Kidney glomerular epithelial cell (primary cell): ENCODE measurements around the gene SSH2.

Experiments
- DNase-seq: peaks from one replicate; lab custom pipeline; 2025; lab: John Stamatoyannopoulos, UW

The SSH2 gene

GRCh38 chr17:29576214-29577000, 353.6 kb downstream of the SSH2 start:
- no peak for DNase-seq
